ENCODE measurements around the gene RPS6KA5.

The RPS6KA5 gene

DNA sequence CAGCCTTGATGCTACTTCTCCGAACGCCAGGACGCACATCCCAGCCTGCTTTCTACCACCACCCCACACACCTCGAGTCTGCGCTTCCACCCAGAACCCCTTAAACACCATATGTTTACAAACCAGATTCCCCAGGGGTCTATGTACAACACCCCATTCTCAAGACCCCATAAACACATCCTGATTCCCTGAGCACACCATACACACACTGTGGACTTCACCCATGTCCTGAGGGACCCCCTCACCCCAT is 244.9 kb downstream of the RPS6KA5 start:
- TF ChIP-seq, protein P1, sequence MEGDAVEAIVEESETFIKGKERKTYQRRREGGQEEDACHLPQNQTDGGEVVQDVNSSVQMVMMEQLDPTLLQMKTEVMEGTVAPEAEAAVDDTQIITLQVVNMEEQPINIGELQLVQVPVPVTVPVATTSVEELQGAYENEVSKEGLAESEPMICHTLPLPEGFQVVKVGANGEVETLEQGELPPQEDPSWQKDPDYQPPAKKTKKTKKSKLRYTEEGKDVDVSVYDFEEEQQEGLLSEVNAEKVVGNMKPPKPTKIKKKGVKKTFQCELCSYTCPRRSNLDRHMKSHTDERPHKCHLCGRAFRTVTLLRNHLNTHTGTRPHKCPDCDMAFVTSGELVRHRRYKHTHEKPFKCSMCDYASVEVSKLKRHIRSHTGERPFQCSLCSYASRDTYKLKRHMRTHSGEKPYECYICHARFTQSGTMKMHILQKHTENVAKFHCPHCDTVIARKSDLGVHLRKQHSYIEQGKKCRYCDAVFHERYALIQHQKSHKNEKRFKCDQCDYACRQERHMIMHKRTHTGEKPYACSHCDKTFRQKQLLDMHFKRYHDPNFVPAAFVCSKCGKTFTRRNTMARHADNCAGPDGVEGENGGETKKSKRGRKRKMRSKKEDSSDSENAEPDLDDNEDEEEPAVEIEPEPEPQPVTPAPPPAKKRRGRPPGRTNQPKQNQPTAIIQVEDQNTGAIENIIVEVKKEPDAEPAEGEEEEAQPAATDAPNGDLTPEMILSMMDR (IDR thresholded peaks at IDR 0.05): no peak
- no peaks in the 10 kb centered on the region for H3K27me3 ChIP-seq
- H3K4me3 ChIP-seq: peak overlapping the region; percentile 61 to 83
- no peaks in the 10 kb centered on the region for H3K9me3 ChIP-seq
- no peaks in the 10 kb centered on the region for H3K36me3 ChIP-seq
- intact Hi-C loops (cut with DNase I; ENCODE audit: low total_unique reads): loop anchor here (10.0 kb wide), 2 partner anchors 421 to 491 kb away; partner anchors contain the start of gene CALM1
- H3K27ac ChIP-seq: peak overlapping the region; percentile 52 to 55
- H3K4me1 ChIP-seq: peaks cover 0 to 20% (median 12%) of the 10 kb centered on the region in 4 donors
- no peak for DNase-seq

DNA sequence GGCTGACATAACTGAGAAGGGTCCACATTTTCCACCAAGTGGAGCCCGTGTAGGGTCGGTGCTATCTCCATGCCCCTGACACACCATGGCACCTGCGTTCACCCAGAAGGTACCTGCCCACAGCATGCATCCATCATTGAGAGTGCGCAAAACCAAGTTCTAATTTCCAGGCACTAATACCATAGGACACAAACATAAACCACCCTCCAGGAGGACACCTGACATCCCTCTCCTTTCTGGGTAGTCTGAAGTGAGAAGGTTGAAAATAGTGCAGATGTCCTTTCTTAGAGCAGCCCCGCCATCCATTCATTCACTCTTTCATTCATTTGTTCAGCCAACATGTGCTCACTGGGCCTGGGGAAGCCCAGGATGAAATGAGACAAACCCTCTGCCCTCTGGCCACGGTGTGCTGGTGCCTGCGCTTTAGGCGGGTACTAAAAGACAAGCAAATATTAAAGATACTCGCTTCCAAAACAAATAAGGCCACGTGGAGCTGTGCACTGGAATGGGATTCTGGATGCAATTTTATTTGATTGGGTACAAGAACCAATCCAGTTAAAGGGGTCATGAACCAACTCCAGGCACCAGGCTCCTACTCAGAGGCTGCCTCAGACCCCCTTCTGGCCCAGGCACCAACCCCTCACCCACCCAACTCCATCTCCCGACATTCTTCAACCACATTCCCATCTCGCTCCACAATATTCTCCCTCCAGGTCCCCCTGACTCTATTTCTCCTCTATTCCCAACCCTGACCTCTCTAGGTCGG is 245.5 kb downstream of the RPS6KA5 start:
- no peaks in the 10 kb centered on the region for H3K27me3 ChIP-seq
- peak overlapping the region; percentile 61 to 83 for H3K4me3 ChIP-seq
- intact Hi-C loops (cut with DNase I; ENCODE audit: low total_unique reads): loop anchor here (10.0 kb wide), 2 partner anchors 420 to 490 kb away; partner anchors contain the start of gene CALM1
- H3K36me3 ChIP-seq: no peaks in the 10 kb centered on the region
- no peaks in the 10 kb centered on the region for H3K9me3 ChIP-seq
- H3K4me1 ChIP-seq: peaks cover 0 to 20% (median 12%) of the 10 kb centered on the region in 4 donors
- DNase-seq: no peak
- H3K27ac ChIP-seq: peak overlapping the region in 1 of 2 donors; percentile 52
- TF ChIP-seq, protein P1 (IDR thresholded peaks at IDR 0.05): no peak

DNA sequence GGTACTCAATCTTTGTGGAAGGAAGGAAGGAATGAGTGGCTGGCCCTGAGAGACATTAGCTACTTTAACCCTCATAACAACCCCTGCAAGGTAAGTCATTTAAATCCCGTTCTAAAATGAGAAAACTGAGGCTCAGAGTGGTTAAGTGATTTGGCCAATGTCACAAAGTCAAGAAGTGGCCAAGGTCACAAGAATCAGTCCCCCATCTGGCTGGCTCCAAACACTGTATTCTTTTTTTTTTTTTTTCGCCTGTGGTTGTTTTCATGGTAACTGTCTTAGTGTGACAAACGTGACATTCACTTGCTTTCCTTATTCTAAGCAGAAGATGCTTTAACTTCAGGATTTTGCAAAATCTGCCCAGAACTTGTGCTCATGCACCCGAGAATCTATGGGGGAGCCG is 247.0 kb downstream of the RPS6KA5 start:
- DNase-seq: no peak
- Histone ChIP-seq H3K4me1 (peaks cover 0 to 20% (median 12%) of the 10 kb centered on the region in 4 donors), H3K9me3 (no peaks in the 10 kb centered on the region), H3K27me3 (no peaks in the 10 kb centered on the region), H3K4me3 (no peak overlapping the region), H3K36me3 (no peaks in the 10 kb centered on the region), H3K27ac (no peak overlapping the region)
- intact Hi-C loops (cut with DNase I; ENCODE audit: low total_unique reads): loop anchor here (10.0 kb wide), 2 partner anchors 419 to 489 kb away; partner anchors contain the start of gene CALM1
- TF ChIP-seq, protein P1 (IDR thresholded peaks at IDR 0.05): no peak

DNA sequence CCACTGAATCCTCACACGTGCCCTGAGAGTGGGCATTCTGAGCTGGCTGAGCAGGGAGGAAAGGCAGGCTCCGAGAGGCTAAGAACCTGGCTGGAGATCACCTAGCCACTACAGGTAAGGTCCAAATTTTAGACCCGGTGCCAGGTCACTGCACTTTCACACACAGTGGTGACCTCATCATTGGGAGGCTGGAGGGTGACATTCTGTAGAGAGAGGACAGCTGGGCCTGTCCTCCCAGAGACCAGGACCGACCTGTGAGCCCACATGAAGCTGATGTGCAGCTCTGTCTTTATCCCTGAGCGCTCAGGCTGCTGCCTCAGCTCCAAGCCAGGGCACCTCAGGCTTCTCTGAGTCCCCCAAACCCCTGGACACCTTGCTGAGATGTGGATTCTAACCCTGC is 248.3 kb downstream of the RPS6KA5 start:
- TF ChIP-seq, protein P1 (IDR thresholded peaks at IDR 0.05): no peak
- H3K9me3 ChIP-seq: no peaks in the 10 kb centered on the region
- H3K36me3 ChIP-seq: no peaks in the 10 kb centered on the region
- no peaks in the 10 kb centered on the region for H3K27me3 ChIP-seq
- H3K4me1 ChIP-seq: peaks cover 0 to 26% (median 12%) of the 10 kb centered on the region in 4 donors
- intact Hi-C loops (cut with DNase I; ENCODE audit: low total_unique reads): loop anchor here (10.0 kb wide), 2 partner anchors 417 to 487 kb away; partner anchors contain the start of gene CALM1
- DNase-seq: no peak
- H3K27ac ChIP-seq: no peak overlapping the region
- no peak overlapping the region for H3K4me3 ChIP-seq

DNA sequence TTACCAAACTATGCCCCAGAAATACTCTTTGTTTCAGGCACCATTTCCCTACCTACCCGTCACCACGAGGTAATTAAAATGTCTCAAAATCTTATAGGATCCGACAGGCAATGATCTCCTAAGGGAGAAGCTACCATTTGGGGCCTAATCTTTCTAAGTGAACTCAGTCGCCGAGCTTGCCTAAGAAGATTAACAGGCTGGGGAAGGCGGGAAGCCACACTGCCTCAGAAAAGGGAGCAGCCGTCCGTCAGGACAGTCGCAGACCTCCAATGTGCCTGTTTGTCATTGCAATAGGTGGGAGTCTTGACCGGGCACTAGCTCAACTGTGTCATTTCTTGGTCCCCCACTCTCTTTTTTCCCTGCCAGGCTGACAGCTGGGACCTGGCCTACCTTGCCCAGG is 248.8 kb downstream of the RPS6KA5 start:
- Histone ChIP-seq H3K27me3 (no peaks in the 10 kb centered on the region), H3K4me1 (peaks cover 0 to 26% (median 10%) of the 10 kb centered on the region in 4 donors)

More for the DNA sequence above, 248.8 kb downstream of the RPS6KA5 start:
- no peak overlapping the region for H3K4me3 ChIP-seq
- H3K27ac ChIP-seq: no peak overlapping the region
- no peaks in the 10 kb centered on the region for H3K36me3 ChIP-seq
- no peak for DNase-seq
- TF ChIP-seq, protein P1 (IDR thresholded peaks at IDR 0.05): no peak
- H3K9me3 ChIP-seq: no peaks in the 10 kb centered on the region
- intact Hi-C loops (cut with DNase I; ENCODE audit: low total_unique reads): loop anchor here (10.0 kb wide), 2 partner anchors 417 to 487 kb away; partner anchors contain the start of gene CALM1

Measured in tibial artery (tissue), 4 donors.